ENCODE results near the gene TSC2. TPM values are rescaled to one million over a fixed set of nuclear protein-coding genes. Genes with fewer than 3 reads are reported as not detected.

TSC2 gene
- total and polyA plus RNA-seq, 9 of the 15 experiments (the other 6 are each of a cell fraction or from before 2014, with no cell fraction given), result 1.3 to 68.1 (median 16.6) TPM

DNA sequence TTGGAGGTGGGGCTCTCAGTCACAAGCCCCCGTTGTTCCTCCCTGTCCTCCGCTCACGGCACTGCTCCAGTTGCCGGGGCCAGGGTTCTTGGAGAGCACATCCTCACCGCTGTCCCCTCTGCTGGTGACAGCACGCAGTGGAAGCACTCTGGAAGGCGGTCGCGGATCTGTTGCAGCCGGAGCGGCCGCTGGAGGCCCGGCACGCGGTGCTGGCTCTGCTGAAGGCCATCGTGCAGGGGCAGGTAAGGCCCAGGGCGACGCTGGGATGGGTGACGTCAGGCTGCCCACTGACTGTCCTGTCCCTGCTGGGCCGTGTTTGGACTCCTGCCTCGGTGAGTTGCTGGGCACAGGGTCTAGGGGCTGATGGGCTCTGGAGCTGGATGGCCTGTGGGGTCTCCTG is 5.4 kb downstream of the TSC2 start:
- no peak overlapping the region for H2AFZ ChIP-seq (ENCODE audit: low read depth, low read length)
- no peaks in the 10 kb centered on the region for H3K9me1 ChIP-seq (ENCODE audit: control insufficient read depth, insufficient read depth, low read length)
- no peak for ATAC-seq
- in situ Hi-C loops (cut with MboI), result no loop called here
- peaks cover 4% of the 10 kb centered on the region; the same call in 1 of the 2 replicates for H4K20me1 ChIP-seq (replicated peaks; ENCODE audit: control insufficient read depth, insufficient read depth, low read length)
- intact Hi-C loops (cut with micrococcal nuclease), result no loop called here
- DNase-seq (ENCODE audit: extremely low read depth in 1 of 4, low spot score in 3 of 4), result no peak
- H3K36me3 ChIP-seq (ENCODE audit: control insufficient read depth, insufficient read depth, low read length), result peaks cover 45% of the 10 kb centered on the region; the same call in 1 of the 3 replicates
- no peak overlapping the region for H3K4me2 ChIP-seq (ENCODE audit: insufficient read depth, low read length)
- no peak overlapping the region for H3K27ac ChIP-seq (ENCODE audit: extremely low read depth, low read depth, low read length)
- CTCF ChIA-PET (ENCODE audit: low intra/inter-chr PET ratio), result no interaction called here
- H3K9ac ChIP-seq (ENCODE audit: insufficient read depth in 1 of 2, low read depth in 2 of 2, low read length in 2 of 2), result no peak overlapping the region; a peak in 1 of 4 replicates
- no peak for FAIRE-seq
- no peak overlapping the region for H3K4me3 ChIP-seq
- H3K79me2 ChIP-seq (ENCODE audit: control insufficient read depth, insufficient read depth, low read length), result peaks cover 8% of the 10 kb centered on the region
- no TSS peak for BruUV-seq (replicated peaks)
- POLR2A ChIA-PET, result interaction anchor here (0.5 to 0.9 kb wide), 2 partner anchors 13 to 285 kb away, joined by 4 to 5 read pairs; no protein-coding TSS in a partner anchor
- peaks cover 4 to 46% of the 10 kb centered on the region in 2 experiments; a peak in 4 of 5 replicates for H3K4me1 ChIP-seq (replicated peaks in 1 of 2; ENCODE audit: control insufficient read depth in 2 of 2, insufficient read depth in 2 of 2, low read length in 2 of 2)
- no peaks in the 10 kb centered on the region for H3K27me3 ChIP-seq (ENCODE audit: control insufficient read depth in 2 of 2, insufficient read depth in 2 of 2, low read length in 2 of 2)
- TF ChIP-seq ZSCAN32 (CRISPR knock-in tag; IDR thresholded peaks at IDR 0.05) (no peak), GATA2 (CRISPR knock-in tag; IDR thresholded peaks at IDR 0.05) (no peak), NFYB (IDR thresholded peaks at IDR 0.05; ENCODE audit: extremely low read depth, insufficient read length) (no peak), ZNF384 (IDR thresholded peaks at IDR 0.05; ENCODE audit: low read depth, low read length) (no peak), ASH1L (IDR thresholded peaks at IDR 0.05; ENCODE audit: borderline replicate concordance, low read depth, partially characterized antibody) (no peak), TAF9B (IDR thresholded peaks at IDR 0.05; ENCODE audit: partially characterized antibody) (no peak), CHD1 (IDR thresholded peaks at IDR 0.05; ENCODE audit: low read length) (no peak), GATAD2A (IDR thresholded peaks at IDR 0.05) (no peak), RBM14 (IDR thresholded peaks at IDR 0.05; ENCODE audit: borderline replicate concordance, insufficient read depth, low read depth, low read length) (no peak)
- TF ChIP-seq, protein P1, sequence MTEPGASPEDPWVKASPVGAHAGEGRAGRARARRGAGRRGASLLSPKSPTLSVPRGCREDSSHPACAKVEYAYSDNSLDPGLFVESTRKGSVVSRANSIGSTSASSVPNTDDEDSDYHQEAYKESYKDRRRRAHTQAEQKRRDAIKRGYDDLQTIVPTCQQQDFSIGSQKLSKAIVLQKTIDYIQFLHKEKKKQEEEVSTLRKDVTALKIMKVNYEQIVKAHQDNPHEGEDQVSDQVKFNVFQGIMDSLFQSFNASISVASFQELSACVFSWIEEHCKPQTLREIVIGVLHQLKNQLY (CRISPR knock-in tag; conservative IDR thresholded peaks at IDR 0.05), result no peak
- 89% methylated on average over 19 of the region's 21 CpGs for WGBS (ENCODE audit: insufficient coverage, low coverage, missing lambda C conversion rate)
- H3K9me3 ChIP-seq (replicated peaks; ENCODE audit: control insufficient read depth, insufficient read depth, low read depth, low read length), result no peaks in the 10 kb centered on the region

Data from K562 (cell line).